HG02759 (cell line): ENCODE measurements around the gene ELK1.
A peak's percentile ranks its signal among the peaks of the same experiment; 100 is the strongest.

Experiments used
- ATAC-seq: cut with Tn5 transposase; IDR thresholded peaks from one replicate; pipeline ENCODE4 v1.9.1; 2021; ENCODE audit warnings: mild to moderate bottlenecking, moderate library complexity; ENCODE audit not compliant: unreplicated experiment

ELK1 gene

GRCh38 chrX:47646636-47647035 is 3.7 kb downstream of the ELK1 start:
- ATAC-seq: no peak

- ATAC-seq: no peak
Observed at GRCh38 chrX:47645530-47645929, 4.8 kb downstream of the ELK1 start.

DNA sequence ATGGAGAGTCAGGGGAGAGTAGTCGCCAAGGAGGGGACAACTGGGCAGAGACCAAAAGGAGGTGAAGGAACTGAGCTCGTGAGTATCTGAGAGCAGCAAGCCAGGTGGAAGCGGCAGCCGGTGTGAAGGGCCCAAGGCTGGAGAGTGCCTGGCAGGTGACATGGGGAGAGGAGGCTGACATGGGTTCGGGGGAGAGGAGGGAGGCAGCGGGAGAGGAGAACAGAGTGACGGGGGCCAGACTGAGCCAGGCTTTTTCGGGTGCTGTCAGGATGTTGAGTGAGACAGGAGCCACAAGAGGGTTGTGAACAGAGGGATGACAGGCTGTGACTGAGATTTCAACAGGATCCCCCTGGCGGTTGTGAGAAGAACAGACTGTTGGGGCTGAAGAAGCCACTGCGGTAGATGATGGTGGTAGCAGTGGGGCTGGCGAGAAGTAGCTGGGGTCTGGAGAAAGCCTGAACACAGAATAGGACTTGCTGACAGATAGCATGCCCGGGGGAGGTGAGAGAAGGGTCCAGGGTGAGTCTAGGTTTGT is 5.7 kb downstream of the ELK1 start:
- ATAC-seq: no peak

DNA sequence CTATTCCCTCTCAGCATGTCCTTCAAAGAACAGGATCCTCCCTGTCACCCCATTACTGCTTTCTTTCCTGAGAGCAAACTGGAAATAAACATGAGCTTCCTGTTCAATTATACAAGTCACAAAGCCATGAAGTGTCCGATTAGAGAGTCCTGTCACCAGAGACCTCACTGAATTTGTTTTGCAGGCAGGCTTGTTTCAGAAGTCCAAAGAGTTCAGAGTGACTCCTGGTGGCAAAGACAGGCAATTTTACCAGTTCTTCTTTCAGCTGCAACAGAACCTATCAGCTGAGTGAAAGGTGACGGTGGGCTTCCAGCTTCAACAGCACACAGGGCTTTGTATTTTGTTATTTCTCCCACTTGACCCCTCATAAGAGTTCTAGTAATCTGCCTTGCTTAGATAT is 6.4 kb downstream of the ELK1 start:
- no peak for ATAC-seq

- no peak for ATAC-seq
Observed at GRCh38 chrX:47638816-47639215, 11.5 kb downstream of the ELK1 start.

DNA sequence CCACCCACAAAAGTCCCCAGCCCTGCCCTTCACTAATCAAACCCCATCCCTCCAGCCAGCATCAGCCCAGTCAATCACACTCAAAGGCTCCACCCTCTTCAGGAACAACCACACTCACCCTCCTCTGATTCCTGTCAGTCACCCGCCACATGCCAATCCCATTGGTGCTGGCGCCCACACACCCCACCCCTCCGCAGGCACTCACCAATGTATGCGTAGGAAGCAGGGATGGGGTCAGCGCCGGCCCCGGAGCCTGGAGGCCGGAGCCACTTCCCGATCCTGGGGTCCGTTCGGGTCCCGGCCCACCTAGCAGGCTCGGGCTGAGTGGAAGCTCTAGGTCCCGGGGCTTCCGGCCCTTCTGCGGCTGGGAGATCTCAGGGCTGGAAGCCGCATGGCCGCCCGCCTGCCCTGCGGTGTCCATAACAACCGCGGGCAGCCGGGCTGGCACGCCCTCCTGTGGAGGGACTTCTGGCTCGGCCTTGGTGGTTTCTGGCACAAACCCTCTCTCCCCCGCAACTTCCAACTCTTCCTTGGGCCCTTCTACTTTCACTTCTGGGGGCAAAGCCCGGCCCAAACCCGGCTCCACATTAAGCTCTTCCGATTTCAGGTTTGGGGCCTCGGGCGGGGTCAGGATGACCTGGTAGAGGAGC is 12.7 kb downstream of the ELK1 start:
- peak; percentile 88 for ATAC-seq

DNA sequence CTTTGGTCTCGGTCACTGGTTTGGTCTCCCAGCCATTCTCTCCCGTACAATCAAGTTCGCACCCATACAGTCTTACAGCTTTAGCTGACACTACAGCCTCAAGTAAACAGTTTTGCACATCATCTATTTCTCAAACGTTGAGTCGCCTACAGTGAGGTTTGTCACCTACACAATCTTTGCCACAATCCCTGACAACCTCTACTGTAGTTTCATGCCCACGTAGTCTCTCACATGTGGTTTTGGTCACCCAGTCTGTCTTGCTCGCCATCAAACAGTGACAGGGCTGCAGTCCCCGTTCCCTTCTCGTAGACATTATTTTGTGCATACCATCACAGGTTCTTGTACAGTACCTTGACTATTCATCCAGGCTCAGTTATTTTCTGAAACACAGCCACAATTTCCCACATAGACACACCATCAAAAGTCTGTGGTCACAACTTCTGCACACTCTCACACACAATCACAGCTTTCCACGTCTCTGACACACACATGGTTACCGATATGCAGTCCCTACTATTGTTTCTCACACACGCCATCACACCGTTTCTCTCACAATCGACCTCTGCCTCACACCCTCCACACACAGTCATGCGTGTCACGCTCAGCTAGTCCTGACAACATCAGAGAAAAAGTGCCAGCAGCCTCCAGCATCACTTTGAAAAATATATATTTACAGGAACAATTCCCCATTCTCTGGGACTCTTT is 15.3 kb downstream of the ELK1 start:
- ATAC-seq: no peak

DNA sequence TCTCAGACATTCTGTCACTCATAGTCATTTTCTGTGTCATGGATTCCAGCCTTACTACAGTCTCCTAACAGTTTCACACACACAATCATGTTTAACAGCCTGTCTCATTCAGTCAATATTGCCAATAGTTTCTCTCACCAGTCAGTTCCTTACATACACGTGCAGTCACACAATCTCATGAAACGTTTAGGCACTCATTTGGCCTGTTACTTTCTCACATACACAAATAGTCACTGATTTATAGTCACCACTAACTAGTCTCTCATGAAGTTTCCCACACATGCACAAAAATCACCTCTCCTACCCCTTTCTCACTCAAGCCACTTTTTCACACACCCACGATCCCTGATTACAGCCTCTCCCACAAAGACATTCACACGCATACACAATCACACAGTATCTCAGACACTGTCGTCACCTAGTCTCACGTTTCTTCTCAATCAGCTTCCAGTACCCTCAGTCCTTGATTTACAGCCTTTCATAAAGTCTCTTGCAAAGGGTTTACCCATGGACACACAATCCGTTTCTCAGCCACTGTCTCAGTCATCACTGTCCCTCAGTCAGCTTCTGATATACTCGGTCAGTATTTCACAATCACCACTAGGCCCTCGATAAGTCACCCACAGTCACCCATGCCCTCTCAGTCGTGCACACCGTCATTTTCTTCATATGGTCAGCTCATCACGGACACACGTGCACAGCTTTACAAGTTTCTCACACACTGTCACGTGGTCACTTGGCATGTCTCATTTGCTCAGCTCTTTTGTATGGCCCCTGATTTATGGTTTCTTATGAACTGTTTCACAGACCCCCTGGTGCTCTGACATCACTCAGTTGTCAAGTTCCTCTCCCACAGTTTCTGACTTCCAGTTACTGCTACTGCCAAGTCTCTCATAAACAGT is 16.4 kb downstream of the ELK1 start:
- no peak for ATAC-seq

DNA sequence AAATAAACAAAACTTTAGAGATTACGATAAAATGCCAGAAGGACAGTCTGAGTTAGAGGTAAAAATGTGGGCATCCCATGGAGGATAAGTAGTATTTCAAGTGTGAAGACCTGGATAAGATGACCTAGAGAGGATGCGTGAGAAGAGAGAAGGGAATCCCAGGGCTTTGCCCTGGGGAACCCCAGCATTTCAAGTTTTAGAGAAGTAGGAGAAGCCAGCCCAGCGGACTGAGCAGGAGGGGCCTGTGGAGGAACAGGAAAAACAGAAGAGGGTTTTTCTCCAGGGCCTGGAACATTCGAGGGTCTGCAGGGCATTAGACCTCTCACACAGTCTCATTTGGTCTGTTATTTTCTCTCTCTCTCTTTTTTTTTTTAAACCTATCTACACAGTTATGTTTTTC is 17.7 kb downstream of the ELK1 start:
- ATAC-seq: no peak

DNA sequence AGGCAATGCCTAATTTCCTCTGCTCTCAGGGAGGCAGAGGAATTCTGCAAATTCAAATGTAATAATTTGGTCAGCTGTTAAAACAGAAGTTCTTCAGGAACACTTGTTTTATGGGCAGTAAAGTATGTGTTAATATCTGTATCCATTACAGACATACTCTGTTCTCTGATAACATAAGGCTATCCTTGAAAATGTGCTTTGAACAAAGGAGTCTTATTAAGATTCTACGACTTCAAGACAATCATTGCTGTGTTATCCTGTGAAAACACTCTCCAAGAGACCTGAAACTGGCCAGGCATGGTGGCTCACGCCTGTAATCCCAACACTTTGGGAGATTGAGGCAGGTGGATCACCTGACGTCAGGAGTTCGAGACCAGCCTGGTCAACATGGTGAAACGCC is 18.7 kb downstream of the ELK1 start:
- ATAC-seq: no peak

GRCh38 chrX:47629419-47630200 is 20.8 kb downstream of the ELK1 start, which contains the start of gene CFP:
TSS of gene CFP (minus strand) at chrX:47629930. CDS start at chrX:47629844, 86 bp downstream.
- no peak for ATAC-seq

GRCh38 chrX:47628982-47629381 is 21.4 kb downstream of the ELK1 start:
- ATAC-seq: no peak

DNA sequence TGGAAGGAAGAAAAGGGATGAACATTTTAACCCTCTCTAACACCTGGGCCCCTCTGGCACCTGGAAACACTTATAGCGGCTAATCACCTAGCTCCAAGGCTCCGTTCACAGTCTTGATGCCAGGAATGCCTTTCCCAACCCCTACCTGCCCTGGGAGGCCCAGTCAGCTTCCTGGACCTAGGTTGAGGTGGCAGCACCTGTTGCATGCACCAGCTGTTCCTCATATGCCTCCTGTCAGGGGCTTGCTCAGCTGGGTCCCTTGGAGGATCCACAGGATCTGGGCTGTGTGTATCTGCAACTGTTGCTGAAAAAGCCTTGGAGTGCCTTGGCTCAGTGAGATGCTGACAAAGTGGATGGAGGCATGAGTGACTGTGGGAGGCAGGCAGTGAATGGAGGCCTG is 25.0 kb downstream of the ELK1 start:
- no peak for ATAC-seq

- ATAC-seq: no peak
Observed at GRCh38 chrX:47623540-47624027, 26.8 kb downstream of the ELK1 start.

DNA sequence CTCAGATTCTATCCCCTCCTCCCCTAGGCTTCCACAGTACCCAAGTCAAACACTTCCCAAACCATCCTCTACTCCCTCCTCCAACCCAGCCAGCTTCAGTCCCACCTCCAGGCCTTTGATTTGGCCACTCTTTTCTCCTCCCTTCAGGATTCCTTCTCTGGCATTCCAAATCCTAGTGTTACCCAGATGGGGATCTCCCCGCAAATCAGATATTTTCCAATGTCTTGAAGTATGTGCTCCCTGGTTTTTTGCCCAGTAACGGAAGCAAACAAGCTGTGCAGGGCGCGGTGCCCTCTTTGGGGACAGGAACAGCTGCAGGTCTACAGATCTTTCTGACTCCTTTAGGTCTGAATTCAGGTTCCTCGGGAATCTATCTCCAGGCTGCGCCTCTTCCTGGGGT is 28.5 kb downstream of the ELK1 start:
- ATAC-seq: no peak

DNA sequence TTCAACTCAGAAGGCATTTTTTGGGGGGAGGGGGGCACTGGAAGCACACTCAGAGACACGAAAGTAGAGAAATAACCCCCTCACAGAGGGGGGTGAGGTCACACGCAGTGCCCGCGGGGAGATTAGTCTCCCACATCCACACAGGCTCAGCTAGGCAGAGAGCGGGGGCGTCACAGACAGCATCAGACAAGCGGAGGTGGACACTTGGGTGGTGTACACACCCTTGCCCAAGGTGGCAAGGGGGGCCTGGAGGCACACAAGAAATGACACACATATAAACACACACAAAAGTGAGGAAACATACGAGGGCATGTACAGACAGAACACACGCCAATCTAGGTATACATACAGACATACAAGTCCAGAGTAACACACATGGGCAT is 30.1 kb downstream of the ELK1 start:
- no peak for ATAC-seq

DNA sequence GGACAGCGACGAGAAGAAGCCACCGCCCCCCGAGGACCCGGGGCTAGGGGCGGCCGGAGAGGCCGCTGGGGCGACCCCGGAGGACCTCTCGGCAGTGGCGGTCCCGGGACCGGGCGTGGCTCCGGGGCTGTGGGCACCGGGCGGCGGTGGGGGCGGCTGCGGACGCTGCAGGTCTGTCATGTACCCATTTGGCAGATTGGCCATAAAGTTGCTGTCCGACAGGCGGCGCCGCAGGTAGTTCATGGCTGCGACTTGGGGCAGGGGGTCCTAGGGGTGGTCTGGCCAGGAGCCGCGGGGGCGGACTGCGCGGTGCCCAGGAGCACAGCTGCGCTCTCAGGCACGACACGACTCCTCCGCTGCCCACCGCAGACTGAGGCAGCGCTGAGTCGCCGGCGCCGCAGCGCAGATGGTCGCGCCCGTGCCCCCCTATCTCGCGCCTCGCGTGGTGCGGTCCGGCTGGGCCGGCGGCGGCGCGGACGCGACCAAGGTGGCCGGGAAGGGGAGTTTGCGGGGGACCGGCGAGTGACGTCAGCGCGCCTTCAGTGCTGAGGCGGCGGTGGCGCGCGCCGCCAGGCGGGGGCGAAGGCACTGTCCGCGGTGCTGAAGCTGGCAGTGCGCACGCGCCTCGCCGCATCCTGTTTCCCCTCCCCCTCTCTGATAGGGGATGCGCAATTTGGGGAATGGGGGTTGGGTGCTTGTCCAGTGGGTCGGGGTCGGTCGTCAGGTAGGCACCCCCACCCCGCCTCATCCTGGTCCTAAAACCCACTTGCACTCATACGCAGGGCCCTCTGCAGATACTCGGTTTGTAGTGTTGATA is 30.7 kb downstream of the ELK1 start, which contains the start of gene SYN1:
Gene SYN1 (minus strand): TSS at position 372 of the 817 bp plus-strand sequence. CDS start 129 bp downstream, at position 243.
- peak; percentile 78 for ATAC-seq

DNA sequence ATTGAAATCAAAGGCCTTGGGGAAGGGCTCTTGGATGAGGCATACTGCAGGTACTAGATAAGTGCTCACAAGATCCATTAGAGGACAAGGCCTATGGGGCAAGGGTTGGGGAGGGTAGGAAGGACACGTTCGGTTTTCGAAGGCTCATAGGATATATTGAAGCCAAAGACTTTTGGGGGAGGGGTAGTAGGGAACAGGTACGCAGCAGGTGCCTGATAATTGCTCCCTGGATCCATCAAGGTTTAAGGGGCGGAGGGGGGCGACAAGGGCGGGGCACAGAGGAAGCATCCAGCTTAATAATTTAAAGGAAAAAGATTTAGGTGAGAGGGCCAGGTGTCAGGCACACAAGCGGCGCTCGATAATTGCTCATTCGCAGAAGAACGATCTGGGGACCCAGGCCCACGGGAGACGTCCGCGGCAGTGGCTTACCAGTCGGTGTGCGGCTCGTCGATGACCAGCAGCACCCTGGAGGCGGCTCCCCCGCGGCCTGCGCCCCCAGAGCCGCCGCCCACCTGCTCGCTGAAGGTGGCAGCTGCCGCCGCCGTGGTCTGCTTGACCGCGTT is 31.4 kb downstream of the ELK1 start:
- no peak for ATAC-seq

DNA sequence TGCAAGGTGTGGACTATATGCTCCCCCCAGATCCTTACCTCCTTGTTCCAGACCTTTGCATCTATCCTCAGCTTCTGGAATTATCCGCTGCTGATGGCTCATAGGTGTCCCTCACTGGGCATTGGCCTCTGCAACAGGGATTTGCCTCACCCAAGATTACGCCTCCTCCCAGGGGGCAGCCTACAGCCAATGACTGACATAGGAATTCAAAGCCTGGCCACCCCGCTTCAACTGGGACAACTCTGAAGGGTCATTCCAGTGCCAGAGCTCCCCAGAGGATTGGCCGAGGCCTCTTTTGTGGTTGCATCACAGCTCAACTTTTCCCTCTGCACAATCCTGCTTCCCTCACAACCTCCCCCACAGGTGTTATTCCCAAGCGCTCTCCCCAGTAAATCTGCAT is 35.7 kb downstream of the ELK1 start:
- no peak for ATAC-seq
